NCI-H526 (cell line): ENCODE results near the gene MID1.
A peak's percentile ranks its signal among the peaks of the same experiment; 100 is the strongest.
"Not testable (repeated sequence)": the region's sequence is repeated elsewhere in the genome, so short reads cannot be mapped to it uniquely, and the experiment has no call there.

Source experiments
- DNase-seq, 2 experiments: peaks; one replicate each; lab custom pipeline; 2025; lab: John Stamatoyannopoulos, UW

The MID1 gene

DNA sequence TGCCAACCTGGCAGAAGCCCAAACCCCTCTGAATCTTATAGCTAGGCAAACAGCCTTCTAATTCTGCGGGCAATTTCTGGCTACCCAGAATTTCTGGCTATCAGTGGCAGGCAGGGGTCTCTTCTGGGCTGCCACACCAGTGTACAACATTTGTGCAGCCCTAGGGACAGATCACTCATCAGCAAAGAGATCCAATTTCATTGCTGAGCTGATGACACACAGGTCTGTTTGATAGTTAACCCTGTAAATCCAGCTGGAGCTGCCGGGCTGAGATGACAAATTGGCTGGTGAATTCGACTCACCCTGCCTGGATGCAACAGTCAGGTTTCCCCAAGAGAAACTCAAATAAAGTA is 2.4 kb downstream of the MID1 start:
- DNase-seq = peak; percentile 74 to 83

DNA sequence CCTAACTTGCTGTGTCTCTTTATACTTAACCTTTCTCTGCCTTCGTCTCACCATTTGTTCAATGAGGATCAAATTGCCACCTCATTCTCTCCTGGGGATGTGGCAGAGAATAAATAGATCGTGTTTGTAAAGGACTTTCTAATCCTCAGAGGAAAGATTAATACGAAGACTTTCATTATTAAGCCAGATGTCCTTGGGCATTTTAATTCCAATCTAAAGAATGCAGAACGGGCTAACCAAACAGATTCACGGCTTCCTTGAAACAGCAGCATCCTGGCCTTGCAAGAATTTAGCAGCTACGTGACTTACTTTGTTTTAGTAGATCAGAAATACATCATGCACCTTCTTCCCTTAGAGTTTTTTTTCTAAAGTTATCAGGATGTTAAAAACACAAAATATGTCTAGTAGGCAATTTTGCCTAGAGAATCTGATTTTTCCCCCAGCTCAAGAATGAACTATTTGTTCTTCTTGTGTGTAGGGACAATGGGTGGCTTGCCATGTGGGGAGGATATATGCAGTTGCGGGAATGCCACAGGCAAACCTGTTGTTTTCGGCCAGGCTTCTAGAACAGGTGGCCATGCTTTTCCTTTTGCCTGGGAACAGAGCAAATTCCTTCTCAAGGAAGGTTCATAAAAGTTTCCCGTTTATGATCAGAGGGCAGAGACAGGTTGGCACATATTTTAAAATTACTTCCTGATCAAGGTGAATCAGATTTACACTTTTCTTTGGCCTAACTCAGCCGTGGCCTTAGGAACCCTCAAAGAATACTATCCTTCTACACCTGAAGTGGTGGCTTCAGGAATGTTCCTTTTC is 3.0 kb downstream of the MID1 start:
- DNase-seq = peak in 1 of 2 experiments; percentile 45

DNA sequence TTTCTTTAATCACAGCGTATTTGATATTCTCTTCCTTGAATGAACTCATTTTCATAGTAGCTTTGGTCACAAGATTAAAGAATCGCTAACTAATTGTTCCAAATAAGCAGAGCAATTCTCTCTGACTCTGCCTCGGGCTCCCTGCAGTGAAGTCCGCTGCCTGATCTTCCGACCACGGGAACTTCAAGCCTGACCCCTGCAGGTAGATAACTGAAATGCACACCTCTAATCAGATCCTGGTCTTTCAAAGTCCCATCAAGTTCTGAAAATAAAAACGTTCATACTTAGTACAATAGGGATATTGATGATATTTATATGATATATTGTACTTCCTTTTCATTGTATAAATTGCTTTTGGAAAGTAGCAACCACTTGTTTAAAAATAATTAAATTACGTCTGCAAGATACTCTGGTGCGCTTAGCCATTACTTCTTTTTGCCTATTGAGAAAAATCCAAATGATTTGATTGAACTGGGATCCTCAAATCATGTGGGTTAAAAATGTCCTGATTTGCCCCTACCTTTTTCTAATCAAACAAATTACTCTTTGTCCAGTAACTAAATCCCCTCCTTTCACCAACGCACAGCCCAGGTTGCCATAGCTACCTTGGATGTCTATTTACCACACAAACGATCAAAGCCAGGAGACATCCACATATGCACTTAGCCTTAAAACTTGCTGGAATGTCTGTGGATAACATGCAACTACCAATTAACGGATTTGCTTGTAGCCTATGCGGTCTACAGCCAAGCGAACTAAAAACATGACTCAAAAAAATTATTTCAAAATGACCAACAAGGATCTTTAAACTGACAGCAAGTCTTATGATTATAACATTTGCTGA is 4.2 kb downstream of the MID1 start:
- peak; percentile 74 to 81 for DNase-seq

DNA sequence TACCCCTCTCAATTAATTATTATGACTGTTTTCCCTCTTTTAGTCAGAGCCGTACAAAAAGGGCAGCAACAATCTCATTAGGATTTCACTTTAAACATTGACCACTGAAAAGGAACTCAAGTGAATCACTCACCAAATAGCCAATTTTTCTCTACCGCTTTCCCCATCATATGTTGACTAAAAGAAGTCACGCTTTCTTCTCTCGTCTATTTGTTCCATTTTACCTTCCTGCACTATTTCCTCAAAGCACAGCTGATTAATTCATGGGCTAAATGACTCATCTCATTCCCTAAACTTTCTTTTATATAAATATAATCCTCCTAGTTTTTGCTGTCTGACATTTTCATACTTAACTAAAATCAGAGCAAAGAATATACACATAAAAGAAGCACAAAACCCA is 8.2 kb downstream of the MID1 start:
- no peak for DNase-seq

DNA sequence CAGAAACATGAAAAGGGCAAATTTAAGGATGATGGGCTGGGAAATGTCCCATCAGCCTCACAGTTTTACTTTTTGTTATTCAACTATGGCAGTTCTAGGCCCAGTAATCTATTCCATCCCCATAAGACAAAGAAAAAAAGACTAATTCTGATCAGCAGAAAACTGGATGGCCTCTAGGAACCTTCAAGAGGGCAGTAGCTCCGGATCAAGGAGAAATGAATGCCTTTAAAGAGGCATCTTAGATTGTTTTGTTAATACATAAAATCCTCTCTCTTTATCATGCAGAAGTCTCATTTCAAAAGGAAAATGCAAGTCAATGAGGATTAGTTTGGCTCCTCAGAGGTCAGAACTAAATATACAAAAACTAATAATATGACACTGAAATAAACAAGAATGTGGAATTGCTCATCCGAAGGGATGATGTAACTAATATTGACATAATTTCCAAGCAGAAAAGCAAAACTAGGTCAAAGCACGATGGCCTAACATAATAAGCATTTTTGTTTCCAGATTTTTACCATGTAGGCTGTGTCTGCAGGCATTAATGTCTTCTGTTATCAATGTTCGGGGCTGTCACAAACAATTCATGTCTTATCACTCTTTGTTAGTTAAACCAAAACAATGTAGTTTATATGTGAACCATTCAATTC is 8.8 kb downstream of the MID1 start:
- DNase-seq = no peak

DNA sequence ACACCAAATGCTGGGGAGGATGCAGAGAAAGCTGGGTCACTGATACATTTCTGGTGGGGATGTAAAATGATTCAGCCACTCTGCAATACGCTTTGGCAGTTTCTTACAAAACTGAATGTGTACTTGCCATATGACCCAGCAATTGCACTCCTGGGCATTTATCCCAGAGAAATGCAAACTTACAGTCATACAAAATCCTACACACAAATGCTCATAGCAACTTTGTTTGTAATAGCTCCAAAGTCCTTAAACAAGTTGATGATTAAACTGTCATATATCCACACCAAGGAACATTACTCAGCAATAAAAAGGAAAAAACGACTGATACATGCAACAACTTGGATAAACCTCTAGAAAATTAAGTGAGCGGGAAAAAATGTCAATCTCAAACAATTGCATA is 12.3 kb downstream of the MID1 start:
- no peak for DNase-seq

DNA sequence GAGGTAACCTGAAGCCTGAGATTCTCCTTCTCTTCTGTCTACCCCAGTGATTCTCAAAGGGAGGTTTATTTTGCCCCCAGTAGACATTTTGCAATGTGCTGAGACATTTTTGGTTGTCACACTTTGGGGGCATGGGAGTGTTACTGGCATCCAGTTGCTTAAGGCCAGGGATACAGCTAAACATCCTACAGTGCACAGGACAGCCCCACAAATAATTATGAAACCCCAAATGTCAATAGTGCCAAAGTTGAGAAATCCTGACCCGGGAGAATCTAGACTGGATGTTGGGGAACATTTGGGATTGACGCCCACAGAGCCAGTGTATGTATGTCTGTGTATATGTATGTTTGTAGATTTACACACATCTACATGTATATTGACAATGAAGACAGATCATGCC is 13.2 kb downstream of the MID1 start:
- no peak for DNase-seq

DNA sequence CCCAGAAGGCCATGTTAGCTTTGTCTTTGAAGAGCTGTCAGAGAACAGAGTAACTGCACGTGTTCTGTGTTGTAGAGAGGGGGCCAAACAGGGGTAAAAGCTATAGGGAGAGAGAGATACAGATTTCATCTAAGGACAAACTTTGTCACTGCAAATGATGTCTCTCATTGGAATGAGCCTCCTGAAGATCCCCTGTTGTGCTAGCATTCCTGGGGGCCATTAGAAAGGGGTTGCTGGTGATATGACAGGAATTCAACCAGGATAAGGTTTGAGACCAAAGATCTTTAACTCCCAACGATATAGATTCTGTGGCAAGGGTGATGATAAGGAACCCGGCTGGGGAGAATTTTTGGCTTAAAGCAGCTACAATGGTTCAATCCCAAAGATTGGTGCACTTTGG is 16.8 kb downstream of the MID1 start:
- no peak for DNase-seq

DNA sequence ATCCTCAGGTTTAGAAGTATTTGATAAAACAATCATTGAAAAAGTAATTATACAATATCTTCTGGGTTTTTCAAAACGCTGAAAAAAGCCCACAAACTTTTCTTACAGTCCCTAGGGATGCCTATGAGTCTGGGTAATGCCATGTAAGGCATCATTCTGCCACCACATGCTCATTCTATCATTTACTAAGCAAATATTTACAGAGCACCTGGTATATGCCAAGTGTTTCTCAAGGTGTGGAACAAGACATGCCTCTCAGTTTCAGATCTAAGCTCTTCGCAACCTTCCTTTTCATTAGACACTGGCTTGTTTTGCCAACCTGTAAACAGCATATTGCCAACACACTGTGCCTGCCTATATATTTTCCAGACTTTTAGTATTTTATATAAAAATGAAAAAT is 17.7 kb downstream of the MID1 start:
- peak in 1 of 2 experiments; percentile 29 for DNase-seq

DNA sequence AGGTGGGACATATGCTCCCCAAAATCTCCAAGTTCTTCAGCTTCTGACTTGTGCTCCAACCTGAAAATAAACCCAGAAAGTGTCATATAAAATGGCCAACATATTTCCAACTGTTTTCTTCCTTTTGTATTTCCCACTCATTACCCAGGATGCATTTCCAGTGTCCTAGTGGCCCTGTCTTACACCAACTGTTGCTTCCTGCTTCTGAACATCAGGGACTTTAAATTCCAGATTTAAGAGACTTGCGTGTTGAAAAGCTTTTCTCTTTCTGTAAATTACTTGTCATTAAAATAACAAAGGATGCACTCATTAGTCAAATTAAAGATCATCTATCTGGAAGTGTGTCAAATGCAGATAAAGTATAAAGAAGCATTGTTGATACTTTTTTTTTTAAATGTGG is 19.9 kb downstream of the MID1 start:
- DNase-seq = no peak

DNA sequence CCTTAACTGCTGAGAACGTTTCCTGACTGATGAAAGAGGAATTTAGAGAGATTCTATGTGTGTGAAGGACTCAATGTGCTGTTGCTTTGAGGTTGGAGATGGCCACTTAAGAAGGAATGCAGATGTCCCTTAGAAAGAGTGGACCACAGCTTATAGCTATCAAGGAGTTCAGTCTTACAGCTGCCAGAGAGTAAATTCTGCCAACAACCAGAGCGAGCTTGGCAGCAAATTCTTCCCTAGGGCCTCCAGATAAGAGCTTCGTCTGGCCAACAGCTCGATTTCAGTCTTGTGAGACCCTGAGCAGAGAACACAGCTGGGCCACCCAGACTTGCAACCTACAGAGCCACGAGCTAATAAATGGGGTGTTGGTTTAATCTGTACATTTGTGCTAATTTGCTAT is 21.8 kb downstream of the MID1 start:
- no peak for DNase-seq

DNA sequence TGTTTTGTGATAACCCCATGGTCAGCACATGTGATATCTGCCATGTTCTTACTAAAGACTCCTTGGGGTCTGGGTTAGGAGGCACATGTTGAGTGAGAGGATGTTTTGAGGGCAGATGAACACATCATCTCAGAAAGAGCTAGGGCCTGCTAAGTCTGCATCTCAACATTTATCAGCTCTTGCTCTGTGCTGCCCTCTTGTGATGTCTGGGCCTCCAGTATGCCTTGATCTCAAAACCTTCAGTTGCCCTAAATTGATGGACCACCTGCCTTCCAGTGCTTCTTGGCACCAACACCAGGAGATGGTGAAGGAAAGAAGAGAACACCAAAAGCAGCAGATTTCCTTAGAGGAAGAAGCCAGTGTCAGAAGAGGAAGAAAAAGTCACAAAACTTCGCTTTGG is 22.5 kb downstream of the MID1 start:
- peak in 1 of 2 experiments; percentile 70 for DNase-seq

DNA sequence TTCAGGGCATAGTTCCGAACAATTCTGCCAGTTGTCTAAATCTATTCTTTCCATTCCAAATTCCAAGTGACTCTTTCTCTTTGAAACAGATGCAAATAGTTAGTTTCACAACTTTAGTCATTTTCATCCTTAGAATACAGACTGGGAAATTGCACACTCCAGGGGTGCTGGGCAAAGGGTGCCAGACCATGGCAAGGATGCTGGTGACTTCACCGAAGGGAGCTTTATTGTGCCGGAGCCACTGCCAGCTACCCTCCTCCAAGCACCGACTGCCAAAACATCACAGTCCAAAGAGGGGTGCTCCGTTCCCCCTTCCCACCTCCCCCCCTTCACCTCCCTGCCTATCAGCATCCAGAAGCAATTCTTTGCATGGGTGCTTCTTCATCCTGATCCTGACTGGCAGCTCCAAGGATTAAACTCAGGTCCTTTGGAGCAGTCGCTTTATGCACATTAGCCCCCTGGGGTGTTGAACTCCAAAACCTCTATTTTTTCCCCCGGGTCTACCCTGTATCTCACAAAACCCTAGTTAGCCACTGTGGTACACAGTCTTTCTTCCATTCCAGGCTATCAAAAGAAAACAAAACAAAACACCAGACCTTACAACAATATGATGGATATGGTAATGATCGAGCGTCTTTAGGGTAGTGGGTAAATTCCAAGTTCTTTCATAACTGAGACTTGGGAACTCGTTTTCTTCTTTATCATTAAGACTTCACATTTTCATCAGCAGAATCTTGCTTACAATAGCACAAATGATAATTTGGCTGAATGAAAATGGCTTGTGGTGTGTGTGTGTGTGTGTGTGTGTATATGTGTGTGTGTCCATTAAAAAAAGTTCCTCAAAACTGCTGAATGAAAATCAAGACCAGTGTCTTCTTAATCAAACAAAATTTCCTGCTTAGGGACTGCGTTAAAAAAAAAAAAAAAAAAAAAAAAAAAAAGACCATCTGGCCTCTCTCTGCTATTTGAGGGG is 28.7 kb downstream of the MID1 start:
- DNase-seq = no peak

DNA sequence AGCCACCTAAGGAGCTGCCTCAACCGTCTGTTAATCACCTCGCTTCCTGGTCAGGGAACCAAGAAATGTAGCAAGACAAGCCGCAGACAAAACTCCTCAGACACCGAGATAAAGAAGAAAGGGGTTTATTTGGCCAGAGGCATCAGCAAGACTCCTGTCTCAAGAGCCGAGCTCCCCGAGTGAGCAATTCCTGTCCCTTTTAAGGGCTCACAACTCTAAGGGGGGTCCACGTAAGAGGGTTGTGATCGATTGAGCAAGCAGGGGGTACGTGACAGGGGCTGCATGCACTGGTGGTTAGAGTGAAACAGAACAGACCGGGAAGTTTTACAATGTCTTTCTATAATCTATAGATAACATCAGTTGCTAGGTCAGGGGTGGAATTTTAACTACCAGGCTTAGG is 30.6 kb downstream of the MID1 start:
- DNase-seq = not testable (repeated sequence)

DNA sequence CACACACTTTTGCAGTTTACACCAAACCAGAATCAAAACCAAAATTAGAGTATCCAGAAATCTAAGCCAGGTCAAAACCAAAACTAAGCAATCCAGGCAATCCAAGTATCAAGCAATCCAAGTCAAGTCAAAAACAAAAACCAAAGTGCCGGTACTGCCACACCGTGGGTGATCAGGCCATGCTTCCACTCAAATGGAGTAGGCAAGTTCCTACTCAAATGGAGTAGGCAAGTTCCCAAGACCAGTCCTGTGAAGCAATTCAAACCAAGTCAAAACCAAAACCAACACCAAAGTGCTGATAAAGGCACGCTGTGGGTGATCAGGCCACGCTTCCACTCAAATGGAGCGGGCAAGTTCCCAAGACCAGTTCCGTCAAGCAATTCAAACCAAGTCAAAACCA is 31.3 kb downstream of the MID1 start:
- DNase-seq = no peak

DNA sequence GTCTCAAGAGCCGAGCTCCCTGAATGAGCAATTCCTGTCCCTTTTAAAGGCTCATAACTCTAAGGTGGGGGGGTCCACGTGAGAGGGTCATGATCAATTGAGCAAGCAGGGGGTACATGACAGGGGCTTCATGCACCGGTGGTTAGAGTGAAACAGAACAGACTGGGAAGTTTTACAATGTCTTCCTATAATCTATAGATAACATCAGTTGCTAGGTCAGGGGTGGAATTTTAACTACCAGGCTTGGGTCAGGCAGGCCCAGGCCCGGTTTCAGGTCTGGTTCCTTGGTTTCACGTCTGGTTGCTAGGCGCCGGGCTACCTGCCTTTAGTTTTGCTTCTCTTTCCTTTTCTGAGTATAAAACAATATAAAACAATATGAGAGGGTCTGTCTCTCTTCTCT is 35.5 kb downstream of the MID1 start:
- DNase-seq = not testable (repeated sequence)

DNA sequence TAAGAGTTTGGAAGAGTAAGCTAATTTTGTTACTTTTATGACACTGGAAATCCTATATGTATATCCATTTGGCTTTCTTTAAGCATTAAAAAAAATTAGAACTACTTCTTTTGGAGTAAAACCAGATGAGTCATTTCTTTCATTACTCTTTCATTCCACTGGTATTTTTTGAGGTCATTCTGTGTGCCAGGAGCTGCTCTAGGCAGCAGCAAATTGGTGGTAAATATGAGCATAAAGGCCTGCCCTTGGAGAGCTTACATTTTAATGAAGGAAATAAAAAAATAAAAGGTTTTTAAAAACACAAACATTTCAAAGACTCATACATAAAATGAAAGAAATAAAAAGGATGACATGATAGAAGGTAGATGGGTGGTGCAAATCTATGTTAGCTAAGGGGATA is 37.4 kb downstream of the MID1 start:
- no peak for DNase-seq

DNA sequence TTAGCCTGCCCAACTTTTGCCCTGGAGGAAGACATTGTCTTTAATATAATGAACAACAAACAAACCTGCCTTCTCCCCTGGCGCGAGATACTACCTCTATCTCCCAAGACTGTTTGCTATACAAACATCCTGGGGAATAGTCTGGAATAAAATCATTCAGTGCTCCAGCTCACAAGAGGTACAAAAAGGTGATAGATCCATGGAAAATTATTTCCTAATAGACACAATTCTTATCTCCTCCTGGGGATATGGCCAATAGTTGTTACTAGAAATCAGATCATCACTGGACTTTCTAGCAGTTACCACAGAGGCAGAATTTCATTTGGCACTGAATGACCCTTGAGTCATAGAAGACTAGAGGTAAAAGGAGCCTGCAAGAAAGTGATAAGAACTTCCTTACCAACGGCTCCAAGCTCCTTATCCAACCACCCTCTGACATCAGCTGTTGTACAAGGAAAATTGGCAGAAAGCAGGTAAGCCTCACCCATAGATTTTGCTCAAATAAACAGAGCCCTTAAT is 38.1 kb downstream of the MID1 start:
- no peak for DNase-seq

DNA sequence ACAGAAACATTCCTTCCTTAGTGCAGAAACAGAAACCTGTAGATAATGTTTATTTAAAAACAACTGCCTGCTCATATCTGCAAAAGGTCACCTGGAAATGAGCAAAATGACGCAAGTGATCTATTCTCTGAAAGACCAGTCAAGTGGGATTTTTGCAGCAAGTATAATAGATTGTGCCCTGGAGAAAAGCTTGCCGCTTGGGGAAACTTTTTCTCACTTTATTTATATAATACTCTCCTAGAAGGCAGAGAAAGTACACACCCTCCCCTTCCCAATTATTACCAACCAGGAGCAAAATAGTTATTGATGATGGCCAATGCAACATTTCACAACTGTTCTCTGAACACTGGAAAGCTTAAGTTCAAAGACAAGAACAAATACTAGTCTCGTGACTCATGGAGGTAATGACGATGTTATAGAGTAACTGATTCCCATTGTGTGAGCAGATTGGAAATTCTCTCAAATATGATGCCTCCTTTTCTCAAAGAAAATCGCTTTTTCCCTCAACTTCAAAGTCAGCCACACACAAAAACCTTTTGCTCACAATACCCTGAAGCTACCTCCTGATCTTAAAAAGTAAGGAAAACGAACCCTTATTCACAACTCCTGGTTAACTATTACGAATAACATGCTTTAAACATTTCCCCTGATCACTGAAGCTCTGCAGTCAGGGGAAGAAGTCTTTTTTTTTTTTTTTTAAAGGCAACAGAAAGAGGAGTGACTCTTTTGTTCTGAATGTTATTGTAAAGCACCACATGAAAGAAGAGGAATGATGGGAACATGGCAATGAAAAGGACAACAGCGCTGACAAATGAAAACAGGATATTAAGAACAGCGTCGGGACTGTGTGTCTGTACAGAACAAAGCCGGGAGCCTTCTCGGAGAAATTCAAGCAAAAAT is 41.0 kb downstream of the MID1 start:
- no peak for DNase-seq

DNA sequence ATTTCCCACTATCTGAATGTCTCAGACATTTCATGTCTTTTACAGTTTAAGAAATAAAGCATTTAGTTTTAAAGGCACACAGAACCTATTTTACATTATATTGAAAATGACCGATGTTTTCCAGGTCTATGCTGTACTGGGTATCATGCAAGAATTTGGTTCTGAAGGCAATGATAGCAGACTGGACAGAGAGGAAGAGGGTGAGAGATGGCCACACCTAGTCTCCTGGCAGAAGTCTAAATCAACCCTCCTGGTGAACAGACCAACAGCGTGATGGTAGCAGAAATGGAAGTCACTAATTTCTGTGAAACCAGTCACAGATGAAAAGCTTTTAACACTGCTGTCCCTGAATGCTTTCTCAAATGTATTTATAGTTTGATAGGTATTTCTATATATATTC is 41.9 kb downstream of the MID1 start:
- no peak for DNase-seq
